ENCODE data around the gene SNCB.

The SNCB gene

DNA sequence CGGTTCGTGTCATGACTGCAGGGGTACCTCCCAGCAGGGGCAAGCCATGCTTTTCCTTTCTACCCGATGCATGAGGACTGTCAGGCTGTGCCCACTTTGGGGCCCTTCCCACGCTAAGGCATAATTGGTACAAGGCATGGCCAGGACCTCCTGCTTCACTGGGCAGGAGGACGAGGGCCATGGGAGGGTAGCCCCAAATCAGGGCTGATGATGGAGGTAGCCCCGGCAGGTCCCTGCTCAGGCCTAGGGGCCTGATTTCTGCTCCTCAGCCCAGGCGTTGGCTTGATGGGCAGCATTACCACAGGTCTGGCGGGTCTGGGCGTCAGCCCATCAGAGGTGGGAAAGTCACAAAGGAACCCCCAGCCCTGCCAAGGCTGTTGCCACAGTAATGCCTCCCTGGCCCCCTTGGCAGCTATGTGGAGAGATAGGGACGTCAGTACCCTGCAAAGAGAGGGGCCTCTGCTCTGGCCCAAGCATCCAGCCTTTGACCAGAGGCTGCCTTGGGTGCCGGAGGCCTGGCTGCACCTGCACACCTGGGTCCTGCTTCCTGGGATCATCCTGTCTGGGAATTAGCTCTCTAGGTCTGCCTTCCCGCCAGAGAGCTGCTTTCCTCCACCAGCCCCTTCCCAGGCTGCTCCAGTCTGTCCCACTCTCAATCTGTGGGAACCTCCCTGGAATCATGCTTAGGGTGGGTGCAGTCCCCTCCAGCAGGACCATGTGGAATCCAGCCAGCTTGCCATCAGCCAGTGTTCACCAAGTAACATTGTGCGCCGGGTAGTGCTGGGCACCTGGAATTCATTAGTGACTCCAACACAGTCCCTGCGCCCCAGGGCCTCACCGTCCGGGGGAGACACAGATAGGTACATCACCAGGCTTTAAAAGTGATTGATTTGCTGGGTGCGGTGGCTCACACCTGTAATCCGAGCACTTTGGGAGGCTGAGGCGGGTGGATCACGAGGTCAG, 32.3 kb upstream of the SNCB start:
- no peaks in the 10 kb centered on the region for H3K27me3 ChIP-seq (ENCODE audit: insufficient read depth, low read length, poor library complexity)

DNA sequence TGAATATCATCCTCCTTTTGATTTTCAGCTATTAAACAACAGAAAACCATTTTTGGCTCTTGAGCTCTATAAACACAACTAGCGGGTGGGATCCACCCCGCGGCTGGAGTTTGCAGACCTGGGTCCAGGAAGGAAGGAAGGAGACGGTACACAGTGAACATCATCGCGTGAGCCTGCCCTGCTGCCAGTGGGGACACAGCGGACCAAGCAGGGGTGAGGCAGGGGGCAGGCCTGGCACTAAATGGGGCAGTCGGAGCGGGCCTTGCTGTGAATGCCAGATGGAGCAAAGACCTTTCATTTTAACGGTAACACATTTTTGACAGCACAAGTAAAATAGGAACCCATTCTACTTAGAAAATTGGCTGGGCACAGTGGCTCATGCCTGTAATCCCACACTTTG, 31.3 kb upstream of the SNCB start:
- Histone ChIP-seq H3K4me2 (ENCODE audit: low read length) (no peak overlapping the region), H2BK15ac (replicated peaks; ENCODE audit: low read depth) (no peak overlapping the region), H3K4me1 (ENCODE audit: control insufficient read depth, low read depth, low read length) (no peaks in the 10 kb centered on the region), H3K27ac (ENCODE audit: low read depth, low read length) (no peak overlapping the region), H2BK120ac (ENCODE audit: low read depth, low read length) (no peak overlapping the region), H3K4ac (ENCODE audit: low read depth, low read length) (no peak overlapping the region), H3K79me1 (ENCODE audit: low read length) (no peaks in the 10 kb centered on the region), H3K23ac (ENCODE audit: low read length) (no peak overlapping the region), H3K56ac (ENCODE audit: low read length) (no peak overlapping the region), H3K27me3 (ENCODE audit: insufficient read depth, low read length, poor library complexity) (no peaks in the 10 kb centered on the region), H3K9ac (ENCODE audit: low read length) (no peak overlapping the region), H2AK5ac (ENCODE audit: low read length) (no peak overlapping the region), H3K18ac (ENCODE audit: low read length) (no peak overlapping the region), H3K4me3 (ENCODE audit: low read length) (no peak overlapping the region), H3K36me3 (ENCODE audit: control insufficient read depth, insufficient read depth, low read length) (no peaks in the 10 kb centered on the region), H3K79me2 (ENCODE audit: control insufficient read depth, insufficient read depth, low read length) (no peaks in the 10 kb centered on the region), H4K5ac (ENCODE audit: low read length) (no peak overlapping the region), H2BK5ac (ENCODE audit: low read length) (no peak overlapping the region), H4K8ac (ENCODE audit: low read depth, low read length) (no peak overlapping the region)
- WGBS (ENCODE audit: extremely low coverage, insufficient coverage, low lambda C conversion rate) = no CpG with 5 or more reads among the region's 10 CpGs
- DNase-seq = no peak

More for the DNA sequence above, 32.3 kb upstream of the SNCB start:
- H4K8ac ChIP-seq (ENCODE audit: low read depth, low read length) = no peak overlapping the region
- no peak overlapping the region for H3K23ac ChIP-seq (ENCODE audit: low read length)
- no peak overlapping the region for H3K56ac ChIP-seq (ENCODE audit: low read length)
- H3K27ac ChIP-seq (ENCODE audit: low read depth, low read length) = no peak overlapping the region
- H3K4ac ChIP-seq (ENCODE audit: low read depth, low read length) = no peak overlapping the region
- H3K79me1 ChIP-seq (ENCODE audit: low read length) = no peaks in the 10 kb centered on the region
- no peaks in the 10 kb centered on the region for H3K79me2 ChIP-seq (ENCODE audit: control insufficient read depth, insufficient read depth, low read length)
- H3K9ac ChIP-seq (ENCODE audit: low read length) = no peak overlapping the region
- H3K4me2 ChIP-seq (ENCODE audit: low read length) = no peak overlapping the region
- H2BK15ac ChIP-seq (replicated peaks; ENCODE audit: low read depth) = no peak overlapping the region
- no peak for DNase-seq
- no CpG with 5 or more reads among the region's 21 CpGs for WGBS (ENCODE audit: extremely low coverage, insufficient coverage, low lambda C conversion rate)
- no peaks in the 10 kb centered on the region for H3K36me3 ChIP-seq (ENCODE audit: control insufficient read depth, insufficient read depth, low read length)
- no peak overlapping the region for H3K4me3 ChIP-seq (ENCODE audit: low read length)
- no peaks in the 10 kb centered on the region for H3K4me1 ChIP-seq (ENCODE audit: control insufficient read depth, low read depth, low read length)
- no peak overlapping the region for H2BK5ac ChIP-seq (ENCODE audit: low read length)
- no peak overlapping the region for H3K18ac ChIP-seq (ENCODE audit: low read length)
- H4K5ac ChIP-seq (ENCODE audit: low read length) = no peak overlapping the region
- no peak overlapping the region for H2BK120ac ChIP-seq (ENCODE audit: low read depth, low read length)
- H2AK5ac ChIP-seq (ENCODE audit: low read length) = no peak overlapping the region

DNA sequence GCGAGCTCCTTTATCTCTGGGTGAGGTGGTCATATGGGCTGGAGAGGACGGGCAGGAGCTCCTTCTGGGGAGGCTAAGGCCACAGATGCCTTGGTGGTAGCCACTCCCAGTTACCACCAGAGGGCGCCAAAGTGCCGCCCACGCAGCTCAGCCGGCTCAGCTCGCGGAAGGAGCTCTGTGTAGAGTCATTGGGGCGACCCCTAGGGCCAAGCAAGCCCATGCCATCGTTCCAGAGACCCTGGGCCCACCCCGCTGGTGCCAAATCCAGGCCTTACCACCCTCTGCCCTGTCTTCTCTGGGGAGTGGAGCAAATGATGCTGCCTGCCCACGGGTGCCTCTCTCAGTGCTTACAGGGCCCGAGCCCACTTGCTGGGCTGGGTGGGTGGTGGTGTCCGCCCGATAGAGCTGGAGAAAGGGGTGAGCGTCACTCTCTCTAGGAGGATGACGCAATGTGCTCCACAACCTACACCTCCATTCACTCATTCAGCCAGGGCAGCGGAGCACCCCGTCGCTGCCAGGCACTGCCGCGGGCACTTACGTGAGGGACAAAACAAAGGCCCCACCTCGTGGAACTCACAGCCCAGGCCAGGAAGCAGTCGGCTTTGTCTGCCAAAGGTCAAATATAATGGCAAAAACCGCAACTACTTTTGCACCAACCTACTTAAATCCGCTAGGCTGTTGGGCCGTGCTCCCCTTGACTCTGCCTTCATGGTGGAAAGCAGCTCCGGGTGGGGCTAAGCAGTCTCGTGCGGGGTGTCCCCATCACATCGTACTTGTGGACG, 30.7 kb upstream of the SNCB start:
- no peak overlapping the region for H3K4ac ChIP-seq (ENCODE audit: low read depth, low read length)
- H3K9ac ChIP-seq (ENCODE audit: low read length) = no peak overlapping the region
- no peak overlapping the region for H3K4me2 ChIP-seq (ENCODE audit: low read length)
- no peaks in the 10 kb centered on the region for H3K36me3 ChIP-seq (ENCODE audit: control insufficient read depth, insufficient read depth, low read length)
- H3K79me1 ChIP-seq (ENCODE audit: low read length) = no peaks in the 10 kb centered on the region
- peak; percentile 89 for DNase-seq
- no peak overlapping the region for H3K18ac ChIP-seq (ENCODE audit: low read length)
- no peaks in the 10 kb centered on the region for H3K4me1 ChIP-seq (ENCODE audit: control insufficient read depth, low read depth, low read length)
- no peaks in the 10 kb centered on the region for H3K27me3 ChIP-seq (ENCODE audit: insufficient read depth, low read length, poor library complexity)
- H3K4me3 ChIP-seq (ENCODE audit: low read length) = no peak overlapping the region
- H4K5ac ChIP-seq (ENCODE audit: low read length) = no peak overlapping the region
- no peaks in the 10 kb centered on the region for H3K79me2 ChIP-seq (ENCODE audit: control insufficient read depth, insufficient read depth, low read length)
- no CpG with 5 or more reads among the region's 33 CpGs for WGBS (ENCODE audit: extremely low coverage, insufficient coverage, low lambda C conversion rate)
- no peak overlapping the region for H2BK15ac ChIP-seq (replicated peaks; ENCODE audit: low read depth)
- H3K56ac ChIP-seq (ENCODE audit: low read length) = peak overlapping the region; percentile 42
- no peak overlapping the region for H2AK5ac ChIP-seq (ENCODE audit: low read length)
- no peak overlapping the region for H4K8ac ChIP-seq (ENCODE audit: low read depth, low read length)
- H3K23ac ChIP-seq (ENCODE audit: low read length) = no peak overlapping the region
- H3K27ac ChIP-seq (ENCODE audit: low read depth, low read length) = no peak overlapping the region
- H2BK120ac ChIP-seq (ENCODE audit: low read depth, low read length) = no peak overlapping the region
- no peak overlapping the region for H2BK5ac ChIP-seq (ENCODE audit: low read length)

DNA sequence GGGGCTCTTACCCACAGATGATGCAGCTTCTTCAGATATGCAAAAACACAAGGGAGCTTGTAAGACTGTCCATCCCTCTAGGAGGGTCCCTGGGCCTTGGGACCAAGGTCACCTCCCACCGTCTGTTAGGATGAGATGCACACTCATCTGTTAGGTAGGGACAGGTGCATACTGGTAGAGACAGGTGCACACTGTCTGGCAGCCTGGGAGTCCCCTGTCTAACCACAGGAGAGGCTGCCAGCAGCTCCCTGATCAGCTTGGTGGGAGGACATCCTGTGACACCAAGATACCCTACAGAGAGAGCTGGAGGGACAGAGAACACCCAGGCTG, 30.2 kb upstream of the SNCB start:
- H3K27ac ChIP-seq (ENCODE audit: low read depth, low read length) = no peak overlapping the region
- H3K27me3 ChIP-seq (ENCODE audit: insufficient read depth, low read length, poor library complexity) = no peaks in the 10 kb centered on the region
- no peak overlapping the region for H4K8ac ChIP-seq (ENCODE audit: low read depth, low read length)
- DNase-seq = no peak
- no peaks in the 10 kb centered on the region for H3K79me2 ChIP-seq (ENCODE audit: control insufficient read depth, insufficient read depth, low read length)
- no peak overlapping the region for H4K5ac ChIP-seq (ENCODE audit: low read length)
- no peak overlapping the region for H3K4me3 ChIP-seq (ENCODE audit: low read length)
- H2AK5ac ChIP-seq (ENCODE audit: low read length) = no peak overlapping the region
- H3K9ac ChIP-seq (ENCODE audit: low read length) = no peak overlapping the region
- no peak overlapping the region for H3K18ac ChIP-seq (ENCODE audit: low read length)
- H3K4me1 ChIP-seq (ENCODE audit: control insufficient read depth, low read depth, low read length) = no peaks in the 10 kb centered on the region
- no CpG with 5 or more reads among the region's 1 CpG for WGBS (ENCODE audit: extremely low coverage, insufficient coverage, low lambda C conversion rate)
- no peak overlapping the region for H2BK15ac ChIP-seq (replicated peaks; ENCODE audit: low read depth)
- H3K79me1 ChIP-seq (ENCODE audit: low read length) = no peaks in the 10 kb centered on the region
- H3K23ac ChIP-seq (ENCODE audit: low read length) = no peak overlapping the region
- no peaks in the 10 kb centered on the region for H3K36me3 ChIP-seq (ENCODE audit: control insufficient read depth, insufficient read depth, low read length)
- H2BK120ac ChIP-seq (ENCODE audit: low read depth, low read length) = no peak overlapping the region
- H3K56ac ChIP-seq (ENCODE audit: low read length) = no peak overlapping the region
- no peak overlapping the region for H3K4me2 ChIP-seq (ENCODE audit: low read length)
- H3K4ac ChIP-seq (ENCODE audit: low read depth, low read length) = no peak overlapping the region
- H2BK5ac ChIP-seq (ENCODE audit: low read length) = no peak overlapping the region

GRCh38 chr5:176659860-176660461, 29.6 kb upstream of the SNCB start:
- no peaks in the 10 kb centered on the region for H3K79me1 ChIP-seq (ENCODE audit: low read length)
- H3K23ac ChIP-seq (ENCODE audit: low read length) = no peak overlapping the region

More at GRCh38 chr5:176659860-176660461, 29.6 kb upstream of the SNCB start:
- no CpG with 5 or more reads among the region's 4 CpGs for WGBS (ENCODE audit: extremely low coverage, insufficient coverage, low lambda C conversion rate)
- no peak overlapping the region for H3K4me2 ChIP-seq (ENCODE audit: low read length)
- H3K27ac ChIP-seq (ENCODE audit: low read depth, low read length) = no peak overlapping the region
- no peaks in the 10 kb centered on the region for H3K36me3 ChIP-seq (ENCODE audit: control insufficient read depth, insufficient read depth, low read length)
- H3K4ac ChIP-seq (ENCODE audit: low read depth, low read length) = no peak overlapping the region
- no peaks in the 10 kb centered on the region for H3K27me3 ChIP-seq (ENCODE audit: insufficient read depth, low read length, poor library complexity)
- no peak overlapping the region for H3K4me3 ChIP-seq (ENCODE audit: low read length)
- no peak overlapping the region for H4K5ac ChIP-seq (ENCODE audit: low read length)
- no peaks in the 10 kb centered on the region for H3K79me2 ChIP-seq (ENCODE audit: control insufficient read depth, insufficient read depth, low read length)
- no peak overlapping the region for H2BK120ac ChIP-seq (ENCODE audit: low read depth, low read length)
- no peak overlapping the region for H2BK15ac ChIP-seq (replicated peaks; ENCODE audit: low read depth)
- DNase-seq = no peak
- H3K56ac ChIP-seq (ENCODE audit: low read length) = no peak overlapping the region
- H3K18ac ChIP-seq (ENCODE audit: low read length) = no peak overlapping the region
- H2BK5ac ChIP-seq (ENCODE audit: low read length) = no peak overlapping the region
- no peak overlapping the region for H2AK5ac ChIP-seq (ENCODE audit: low read length)
- H4K8ac ChIP-seq (ENCODE audit: low read depth, low read length) = no peak overlapping the region
- no peaks in the 10 kb centered on the region for H3K4me1 ChIP-seq (ENCODE audit: control insufficient read depth, low read depth, low read length)
- H3K9ac ChIP-seq (ENCODE audit: low read length) = no peak overlapping the region

All from mesendoderm (in vitro differentiated cells).